Thyroid gland (tissue), 4 donors: ENCODE results near the gene ACY1.

ENCODE experiments used
- POLR2A ChIP-seq, 2 donors: fragments of 450-650 bp; IDR thresholded peaks; one replicate each; pipeline ENCODE4 v1.6.1; 2017; ENCODE audit warnings: antibody characterized with exemption in 2 of 2, mild to moderate bottlenecking in 2 of 2, moderate library complexity in 1 of 2
- TF ChIP-seq, protein P1 (sequence below), 6 experiments: fragments of 200-600 bp in 3 of 6; fragments of 450-650 bp in 3 of 6; sonication (generic) in 3 of 6; IDR thresholded peaks; one replicate each; pipeline ENCODE4 v1.5.1; 2016 to 2019; ENCODE audit warnings: antibody characterized with exemption in 6 of 6, mild to moderate bottlenecking in 2 of 6, inconsistent platforms in 1 of 6, moderate library complexity in 1 of 6

GRCh38 chr3:51934139-51934850 is 49.0 kb upstream of the ACY1 start:
- TF ChIP-seq POLR2A (IDR thresholded peaks at IDR 0.05), result no peak
- TF ChIP-seq, protein P1, sequence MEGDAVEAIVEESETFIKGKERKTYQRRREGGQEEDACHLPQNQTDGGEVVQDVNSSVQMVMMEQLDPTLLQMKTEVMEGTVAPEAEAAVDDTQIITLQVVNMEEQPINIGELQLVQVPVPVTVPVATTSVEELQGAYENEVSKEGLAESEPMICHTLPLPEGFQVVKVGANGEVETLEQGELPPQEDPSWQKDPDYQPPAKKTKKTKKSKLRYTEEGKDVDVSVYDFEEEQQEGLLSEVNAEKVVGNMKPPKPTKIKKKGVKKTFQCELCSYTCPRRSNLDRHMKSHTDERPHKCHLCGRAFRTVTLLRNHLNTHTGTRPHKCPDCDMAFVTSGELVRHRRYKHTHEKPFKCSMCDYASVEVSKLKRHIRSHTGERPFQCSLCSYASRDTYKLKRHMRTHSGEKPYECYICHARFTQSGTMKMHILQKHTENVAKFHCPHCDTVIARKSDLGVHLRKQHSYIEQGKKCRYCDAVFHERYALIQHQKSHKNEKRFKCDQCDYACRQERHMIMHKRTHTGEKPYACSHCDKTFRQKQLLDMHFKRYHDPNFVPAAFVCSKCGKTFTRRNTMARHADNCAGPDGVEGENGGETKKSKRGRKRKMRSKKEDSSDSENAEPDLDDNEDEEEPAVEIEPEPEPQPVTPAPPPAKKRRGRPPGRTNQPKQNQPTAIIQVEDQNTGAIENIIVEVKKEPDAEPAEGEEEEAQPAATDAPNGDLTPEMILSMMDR (IDR thresholded peaks at IDR 0.05), result no peak
